Fibroblast of gingiva (primary cell): Measurements from ENCODE around the gene RNF113B.
A peak's percentile ranks its signal among the peaks of the same experiment; 100 is the strongest.

Source experiments
- DNase-seq: peaks from one replicate; pipeline ENCODE4 v3.0.0-alpha.2; 2011; ENCODE audit warnings: low read depth

The RNF113B gene

DNA sequence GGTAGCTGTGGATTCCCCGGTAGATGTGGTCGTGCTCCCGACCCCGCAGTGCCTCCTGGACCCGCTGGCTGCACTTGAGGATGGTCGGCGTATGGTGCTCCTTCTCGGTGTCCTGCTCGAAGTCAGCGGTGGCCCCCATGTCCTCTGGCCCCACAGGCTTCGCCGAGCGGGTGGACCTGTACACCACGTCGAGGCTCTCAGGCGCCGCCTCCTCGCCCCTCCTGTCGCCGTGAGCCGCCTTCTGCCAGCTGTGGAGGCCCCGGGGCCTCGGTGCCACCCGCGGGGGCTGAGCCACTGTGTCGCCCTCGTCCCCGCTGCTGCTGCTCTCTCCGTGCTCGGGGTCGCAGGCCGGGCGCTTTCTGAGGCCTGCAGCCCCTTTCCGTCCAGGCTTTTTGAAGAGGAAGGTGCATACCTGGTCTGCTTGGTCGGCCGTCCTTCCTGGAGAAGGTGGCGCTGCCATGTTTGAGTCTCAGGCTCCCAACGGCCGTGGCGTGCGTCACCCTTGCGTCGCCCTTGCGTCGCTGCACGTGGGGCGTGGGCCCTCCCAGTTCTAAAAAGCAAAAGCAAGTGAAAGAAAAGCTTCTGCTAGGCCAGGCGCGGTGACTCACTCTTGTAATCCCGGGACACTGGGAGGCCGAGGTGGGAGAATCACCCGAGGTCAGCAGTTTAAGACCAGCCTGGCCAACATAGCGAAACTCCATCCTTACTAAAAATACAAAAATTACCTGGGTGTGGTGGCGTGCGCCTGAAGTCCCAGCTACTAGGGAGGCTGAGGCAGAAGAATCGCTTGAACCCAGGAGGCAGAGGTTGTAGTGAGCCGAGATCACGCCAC, at the start of gene RNF113B:
Gene RNF113B (minus strand): TSS at position 493 of the 832 bp plus-strand sequence. CDS start 33 bp downstream, at position 460.
- no peak for DNase-seq

DNA sequence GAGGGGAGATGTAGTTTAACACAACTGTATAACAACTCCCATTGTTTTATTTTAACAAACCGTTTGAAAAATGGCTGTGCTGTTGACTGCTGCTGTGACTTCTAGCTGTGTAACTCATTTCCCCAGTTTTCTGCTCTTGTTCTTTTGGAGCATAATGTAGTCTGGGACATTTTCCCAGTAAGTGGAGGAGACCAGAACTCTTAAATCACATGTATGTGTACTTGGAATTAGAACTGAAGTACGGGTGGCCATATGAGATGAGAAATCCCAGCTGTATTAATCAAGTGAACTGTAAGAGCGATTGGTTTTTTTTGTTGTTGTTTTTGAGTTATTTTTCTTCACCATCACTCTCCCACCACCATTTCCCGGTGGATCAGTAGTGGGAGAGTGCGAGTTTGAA, 49.4 kb upstream of the RNF113B start:
- DNase-seq = no peak

DNA sequence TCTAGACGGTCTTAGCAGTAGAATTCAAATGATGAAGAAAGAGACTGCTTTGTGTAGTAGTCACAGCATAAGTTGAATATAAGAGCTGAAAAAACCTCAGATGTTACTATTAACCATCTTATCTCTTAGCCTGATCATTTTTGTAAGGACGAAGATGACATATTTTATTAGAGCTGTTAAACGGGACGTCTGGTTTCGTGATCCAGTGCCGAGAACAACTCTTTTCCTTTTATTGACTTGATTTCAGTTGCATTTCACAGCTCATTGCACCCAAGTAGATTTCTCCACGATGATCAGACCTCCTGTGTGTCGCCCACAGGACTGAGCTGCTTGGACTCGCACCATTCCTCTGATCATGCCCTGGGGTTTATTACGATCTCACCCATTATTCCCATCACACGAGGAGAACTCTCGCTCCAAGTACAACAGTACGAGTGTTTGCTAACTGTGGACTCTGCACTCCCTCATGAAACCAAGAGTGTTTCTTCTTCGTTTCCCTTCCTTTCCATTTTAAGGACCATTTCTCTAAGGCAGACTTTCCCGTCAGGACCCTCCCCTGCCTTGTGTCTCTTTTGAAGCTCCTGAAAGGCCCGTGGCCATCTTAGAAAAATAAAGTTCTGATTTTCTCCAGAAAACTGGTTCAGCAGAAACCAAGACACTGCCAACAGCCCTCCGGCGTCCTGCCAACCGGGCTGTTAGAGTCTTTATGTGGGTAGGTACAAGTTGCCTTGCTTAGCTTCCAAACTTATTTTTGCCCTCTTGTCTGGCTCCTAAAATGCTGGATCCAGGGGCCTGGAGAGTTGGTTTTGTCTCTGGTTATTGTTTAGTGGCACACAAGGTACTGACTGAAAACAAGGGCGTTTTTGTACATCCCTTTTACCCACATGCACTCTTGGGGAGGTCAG, 48.2 kb upstream of the RNF113B start:
- DNase-seq = no peak

DNA sequence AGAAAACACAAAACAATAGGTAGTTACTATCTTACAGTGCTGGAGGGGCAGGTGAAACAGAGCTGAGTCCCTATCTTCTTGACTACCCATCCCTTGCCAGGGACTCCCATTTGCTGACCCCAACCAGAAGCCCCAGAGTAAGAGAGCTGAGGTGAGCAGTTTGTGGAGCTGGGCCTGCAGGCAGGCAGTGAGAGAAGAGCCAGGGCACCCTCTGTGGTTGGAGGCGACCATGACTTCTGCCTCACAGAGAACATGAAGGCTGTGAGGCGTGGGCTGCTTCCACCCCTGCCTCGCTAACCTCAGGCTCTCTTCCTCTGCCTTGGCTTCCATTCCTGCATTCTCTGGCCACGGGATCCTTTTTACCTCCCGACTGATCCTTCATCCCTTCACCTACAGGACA, 47.5 kb upstream of the RNF113B start:
- no peak for DNase-seq

DNA sequence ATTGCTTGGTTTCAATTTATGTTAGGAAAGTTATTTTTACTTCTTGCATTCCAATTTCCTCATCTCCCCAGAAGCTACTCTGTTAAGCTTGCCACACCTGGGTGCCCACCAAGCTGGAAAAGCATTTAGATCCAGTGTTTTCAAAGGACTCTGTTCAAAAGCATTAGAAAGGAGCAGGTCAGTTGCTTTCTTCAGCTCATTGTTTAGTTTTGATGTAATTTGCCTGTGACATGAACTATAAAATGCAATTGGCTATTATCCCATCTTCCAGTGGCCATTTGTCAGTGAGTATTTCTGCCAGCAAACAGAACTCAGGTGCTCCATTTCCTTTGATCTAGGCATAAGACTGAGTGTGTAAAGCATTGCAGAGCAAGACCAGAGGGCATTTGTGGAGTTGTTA, 46.7 kb upstream of the RNF113B start:
- no peak for DNase-seq

DNA sequence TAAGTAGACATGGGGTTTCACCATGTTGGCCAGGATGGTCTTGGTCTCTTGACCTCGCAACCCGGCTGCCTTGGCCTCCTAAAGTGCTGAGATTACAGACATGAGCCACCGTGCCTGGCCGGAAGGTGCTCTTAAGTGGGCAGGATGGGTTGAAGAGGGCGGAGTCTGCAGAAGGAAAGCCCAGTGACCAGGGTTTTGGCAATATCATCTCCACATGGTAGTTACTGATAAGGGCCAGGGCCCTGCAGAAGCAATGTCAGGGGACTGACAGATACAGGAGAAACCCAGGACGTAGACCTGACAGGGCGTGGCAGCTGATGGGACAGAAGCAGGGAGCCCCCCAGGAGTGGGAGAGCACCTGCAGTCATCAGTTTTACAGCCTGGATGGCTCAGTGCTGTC, 45.7 kb upstream of the RNF113B start:
- no peak for DNase-seq

DNA sequence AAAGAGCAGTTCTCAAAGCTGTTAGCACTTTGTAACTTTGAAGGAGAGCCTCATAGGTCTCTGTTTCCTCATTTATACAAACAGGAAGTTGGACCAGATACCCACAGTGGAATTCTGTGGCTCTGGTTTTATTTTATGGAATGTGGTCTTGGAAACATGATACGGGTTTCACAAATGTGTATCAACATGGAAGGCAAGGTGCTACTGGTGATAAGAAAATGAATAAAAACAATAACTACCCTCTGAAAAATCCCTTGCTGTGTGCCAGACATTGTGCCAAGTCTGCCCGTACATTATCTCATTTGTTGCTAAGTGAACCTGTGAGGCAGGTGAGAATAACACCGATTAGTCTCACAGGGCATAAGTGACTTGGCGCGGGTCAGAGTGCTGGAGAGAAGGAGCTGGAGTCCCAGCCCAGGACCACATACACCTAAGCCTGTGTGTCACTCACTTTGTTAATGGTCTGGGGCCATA, 45.0 kb upstream of the RNF113B start:
- peak; percentile 41 for DNase-seq

DNA sequence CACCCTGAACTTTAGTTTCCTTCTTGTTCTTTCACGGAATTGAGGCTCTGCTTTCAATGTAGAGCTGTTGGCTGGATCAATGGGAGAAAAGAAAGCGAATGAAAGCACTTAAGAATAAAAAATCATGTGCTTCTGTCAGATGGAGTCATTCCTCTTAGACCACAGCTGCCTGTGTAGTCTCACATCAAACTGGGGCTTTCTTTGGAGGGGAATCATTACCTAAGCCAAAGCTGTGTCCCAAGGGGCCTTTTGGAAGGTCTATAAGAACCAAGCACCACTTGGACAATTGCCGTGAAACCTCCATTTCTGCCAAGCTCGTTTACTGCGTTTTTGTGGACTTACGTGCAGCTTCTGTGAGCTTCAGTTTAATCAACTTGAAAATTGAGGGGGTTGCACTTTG, 44.2 kb upstream of the RNF113B start:
- no peak for DNase-seq

DNA sequence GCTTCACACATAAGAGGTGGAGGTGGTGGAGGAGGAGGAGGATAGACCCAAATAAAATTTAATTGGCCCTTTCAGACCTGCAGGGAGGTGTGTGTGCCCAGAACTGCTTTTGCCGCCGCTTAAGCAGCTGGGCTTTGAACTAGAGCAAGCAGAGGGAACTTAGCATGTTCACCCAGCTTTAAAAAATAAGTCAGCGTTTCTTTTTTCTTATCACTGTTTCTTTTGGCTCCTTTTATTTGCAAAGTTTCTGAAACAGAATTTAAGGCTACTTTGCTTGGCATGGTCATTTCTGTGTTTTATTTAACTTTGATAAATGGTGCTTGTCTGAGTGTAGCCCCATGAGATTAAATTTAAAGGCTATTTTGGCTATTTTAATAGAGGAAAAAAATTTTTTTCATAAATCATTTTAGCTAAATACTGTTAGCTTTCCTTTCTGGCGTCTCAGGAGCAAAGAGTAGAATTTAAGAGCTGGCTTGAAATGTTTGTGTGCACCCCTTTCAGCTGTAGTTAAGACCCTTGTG, 43.3 kb upstream of the RNF113B start:
- DNase-seq = no peak

DNA sequence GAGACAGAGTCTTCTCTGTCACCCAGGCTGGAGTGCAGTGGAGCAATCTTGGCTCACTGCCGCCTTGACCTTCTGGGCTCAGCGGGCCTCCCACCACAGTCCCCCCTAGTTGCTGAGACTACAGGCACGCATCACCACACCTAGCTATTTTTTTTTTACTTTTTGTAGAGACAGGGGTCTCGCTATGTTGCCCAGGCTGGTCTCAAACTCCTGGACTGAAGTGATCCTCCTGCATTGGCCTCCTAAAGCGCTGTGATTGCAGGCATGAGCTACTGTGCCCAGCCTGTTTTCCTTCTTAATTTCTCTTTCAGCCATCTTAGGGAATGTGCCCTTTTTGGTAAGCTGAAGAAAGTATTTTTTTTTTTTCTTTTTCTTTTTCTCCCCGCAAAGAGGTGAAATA, 42.6 kb upstream of the RNF113B start:
- no peak for DNase-seq

DNA sequence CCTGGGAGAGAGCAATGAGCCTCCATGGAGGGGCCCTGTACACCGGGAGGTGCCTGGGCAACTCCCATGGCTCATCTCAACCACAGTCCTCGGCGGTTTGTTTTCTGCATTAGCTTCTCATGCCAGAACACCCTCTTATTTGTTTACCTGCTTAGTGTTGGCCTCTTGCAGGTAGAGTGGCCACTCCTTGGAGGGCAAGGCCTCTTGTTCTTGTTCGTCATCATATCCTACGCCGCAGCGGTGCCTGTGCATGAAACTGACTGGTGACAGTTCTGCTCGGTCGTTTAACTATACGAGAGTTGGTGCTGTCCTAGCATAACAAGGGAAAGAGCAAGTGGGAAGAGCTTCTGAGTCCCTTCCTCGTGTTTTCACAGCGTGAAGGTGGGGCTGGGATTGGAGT, 40.5 kb upstream of the RNF113B start:
- DNase-seq = no peak

DNA sequence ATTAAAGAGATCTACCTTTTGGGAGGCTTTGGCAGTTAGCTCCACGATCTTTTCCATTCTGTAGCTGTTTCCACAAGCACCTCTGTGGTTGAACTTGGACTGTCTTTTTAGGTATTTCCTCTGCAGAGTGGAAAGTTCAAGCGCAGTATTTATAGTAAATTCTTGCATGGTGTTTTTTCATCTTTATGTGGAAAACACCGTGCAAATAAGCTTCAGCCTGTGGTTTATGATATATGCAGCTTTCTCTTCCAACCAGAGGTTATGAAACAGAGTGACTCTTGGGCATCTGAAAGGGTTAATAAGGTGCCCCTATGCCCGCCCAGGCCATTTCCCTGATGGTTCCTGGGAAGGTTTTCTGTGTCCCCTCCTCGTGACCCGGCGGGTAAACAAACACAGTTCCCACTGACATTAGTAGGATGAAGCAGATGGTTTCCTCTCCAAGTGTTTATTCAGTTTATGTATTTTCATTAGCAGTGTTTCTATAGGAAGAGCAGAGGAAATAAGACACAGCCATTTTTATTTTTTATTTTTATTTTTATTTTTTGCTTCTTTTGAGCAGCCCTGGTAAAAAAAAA, 39.7 kb upstream of the RNF113B start:
- no peak for DNase-seq

DNA sequence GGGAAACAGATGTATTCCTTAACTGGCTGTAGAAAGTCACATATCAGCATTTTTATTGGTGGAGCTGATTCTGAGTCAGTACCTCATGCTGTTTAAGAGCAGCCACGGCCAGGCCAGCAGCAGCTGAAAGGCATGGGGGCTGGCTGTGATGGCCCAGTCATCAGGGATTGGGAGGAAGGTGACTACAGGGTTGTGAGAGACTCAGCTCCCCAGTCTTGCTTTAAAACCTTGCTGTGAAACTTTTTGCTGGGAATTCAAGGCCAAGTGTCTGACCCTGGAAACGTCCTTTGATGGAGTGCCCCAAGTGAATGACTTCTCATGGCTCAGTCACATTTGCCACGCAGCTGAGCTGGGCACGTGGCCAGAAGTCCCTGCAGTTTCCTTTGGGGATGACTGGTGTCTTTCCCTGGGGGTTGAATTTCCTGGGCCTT, 39.1 kb upstream of the RNF113B start:
- DNase-seq = no peak

DNA sequence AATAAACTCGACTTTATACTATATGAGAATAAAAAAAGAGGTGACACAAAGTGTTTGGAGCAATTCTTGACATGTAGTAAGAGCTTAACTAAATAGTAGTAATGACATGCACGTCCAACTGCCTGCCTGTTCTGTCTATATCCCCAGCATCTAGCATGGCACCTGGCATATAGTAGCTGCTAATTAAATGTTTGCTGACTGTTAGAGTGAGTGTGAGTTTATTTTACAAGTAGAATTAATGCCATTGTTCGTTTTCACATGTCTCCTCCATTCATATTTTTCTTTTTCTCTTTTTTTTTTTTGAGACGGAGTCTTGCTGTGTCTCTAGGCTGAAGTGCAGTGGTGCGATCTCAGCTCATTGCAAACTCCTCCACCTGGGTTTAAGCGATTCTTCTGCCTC, 38.4 kb upstream of the RNF113B start:
- no peak for DNase-seq

DNA sequence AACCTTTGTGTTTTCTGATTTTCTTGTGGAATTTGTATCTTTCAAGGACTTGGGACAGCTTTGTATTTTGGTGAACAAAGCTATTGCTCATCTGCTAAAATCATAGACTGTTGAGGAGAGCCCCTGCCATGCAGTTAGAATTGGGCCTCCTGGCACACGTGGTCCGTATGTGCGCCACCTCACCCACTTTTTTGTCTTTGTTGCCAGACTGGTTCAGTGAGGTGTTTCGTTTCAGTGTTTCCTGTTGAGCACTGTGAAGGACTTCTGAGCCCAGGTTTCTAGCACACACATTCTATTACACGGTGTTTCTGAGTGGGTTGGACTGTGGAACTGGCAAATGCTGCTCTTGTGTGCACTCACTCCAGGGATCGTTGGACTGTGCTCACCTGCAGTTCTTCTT, 37.6 kb upstream of the RNF113B start:
- DNase-seq = no peak

DNA sequence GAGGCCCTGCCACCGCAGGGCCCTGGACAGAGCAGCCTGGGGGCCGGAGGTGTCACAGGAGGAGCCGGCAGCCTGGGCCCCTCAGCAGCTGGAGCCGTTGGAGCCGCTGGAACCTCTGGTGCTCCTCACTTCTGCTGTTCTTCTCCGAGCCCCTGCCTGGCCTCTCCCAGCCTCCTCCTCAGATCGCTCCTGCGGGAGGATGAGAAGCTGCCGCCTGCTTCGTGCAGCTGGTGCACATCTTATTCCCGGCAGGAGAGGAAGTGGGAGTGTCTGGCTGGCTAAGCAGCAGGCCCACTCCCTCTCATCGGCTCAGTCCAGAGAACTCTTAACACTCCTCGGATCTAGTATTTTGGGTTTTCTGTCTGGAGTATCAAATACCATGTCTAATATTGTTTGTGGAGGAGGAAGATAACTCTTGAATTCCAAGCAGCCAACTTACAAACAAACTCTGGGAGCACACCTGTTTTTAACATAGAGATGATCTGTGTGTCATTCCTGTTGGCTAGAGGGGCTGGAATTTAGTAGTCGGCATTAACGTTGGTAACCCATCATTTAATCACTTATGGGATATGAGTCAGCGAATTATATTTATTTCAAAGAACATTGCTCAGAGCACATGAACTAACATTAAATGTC, 37.1 kb upstream of the RNF113B start:
- DNase-seq = no peak

DNA sequence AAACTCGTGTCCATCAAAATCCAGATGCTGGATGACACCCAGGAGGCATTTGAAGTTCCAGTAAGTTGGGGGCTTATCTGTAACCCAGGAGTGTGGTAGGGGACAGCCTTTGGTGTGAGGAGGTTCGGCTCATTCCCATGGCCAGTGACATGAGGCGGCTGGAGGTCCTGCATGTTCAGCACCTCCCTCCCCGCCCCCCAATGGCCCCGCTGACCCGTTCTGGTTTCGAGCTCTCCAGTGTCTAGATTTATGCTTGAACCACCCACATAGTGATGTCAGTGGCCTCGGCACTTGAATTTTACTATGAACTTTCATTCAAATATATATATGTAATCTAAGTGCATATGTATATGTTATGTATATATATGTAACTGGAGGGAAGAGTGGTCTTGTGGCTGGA, 36.3 kb upstream of the RNF113B start:
- no peak for DNase-seq

DNA sequence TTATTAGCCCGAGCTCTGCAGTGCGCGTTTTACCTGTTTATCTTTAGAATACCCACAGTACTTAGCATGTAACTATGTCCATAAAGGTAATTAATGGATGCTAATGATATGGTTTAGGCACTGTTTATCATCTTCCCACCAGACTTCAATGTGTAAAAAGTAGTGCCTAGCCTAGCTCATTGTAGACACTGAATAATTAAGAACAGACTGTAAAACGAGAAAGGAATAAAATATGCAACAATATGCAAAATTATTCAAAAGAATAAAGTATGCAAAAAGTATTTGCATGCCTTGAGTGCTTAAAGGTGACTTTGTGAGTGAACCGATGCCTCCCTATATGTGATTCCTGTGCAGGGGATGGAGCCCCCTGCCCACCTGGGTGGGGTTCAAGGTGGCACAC, 35.7 kb upstream of the RNF113B start:
- DNase-seq = no peak

DNA sequence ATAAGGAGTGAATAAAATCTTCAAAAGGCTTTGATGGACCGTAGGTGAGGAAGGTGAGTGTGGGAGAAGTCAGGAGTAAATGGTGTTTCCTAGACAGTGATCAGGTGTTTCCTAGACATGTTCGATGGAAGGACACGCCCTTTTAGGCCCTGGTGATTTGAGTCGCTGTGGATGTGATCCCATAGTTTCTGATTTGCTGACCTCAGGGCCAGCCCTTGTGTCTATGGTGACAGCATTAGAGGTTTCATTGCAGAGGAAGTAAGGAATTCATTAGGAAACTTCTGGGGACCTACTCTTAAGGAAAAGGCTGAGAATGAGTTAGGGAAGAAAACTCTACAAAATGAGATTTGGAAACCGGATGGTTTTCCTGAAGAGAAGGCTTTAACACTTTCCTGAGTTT, 31.5 kb upstream of the RNF113B start:
- DNase-seq = no peak

DNA sequence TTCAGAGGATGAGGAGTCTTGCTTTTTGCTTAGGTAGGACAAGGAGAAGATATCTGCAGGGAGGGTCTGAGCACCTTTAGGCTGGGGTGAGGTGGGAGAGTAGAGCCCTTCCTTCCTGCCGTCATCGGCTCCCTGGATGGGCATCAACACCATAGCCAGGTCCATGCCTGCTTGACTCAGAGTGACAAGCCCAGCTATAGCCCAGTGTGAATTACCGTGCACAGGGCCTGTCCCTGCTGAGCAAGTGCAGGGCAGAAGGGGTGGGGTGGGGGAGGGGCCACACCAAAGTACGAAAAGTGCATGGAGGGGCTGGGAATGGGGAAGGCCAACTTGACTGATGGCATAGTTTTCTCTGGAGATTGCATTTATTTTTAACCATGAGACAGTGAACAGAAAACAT, 30.3 kb upstream of the RNF113B start:
- DNase-seq = no peak

DNA sequence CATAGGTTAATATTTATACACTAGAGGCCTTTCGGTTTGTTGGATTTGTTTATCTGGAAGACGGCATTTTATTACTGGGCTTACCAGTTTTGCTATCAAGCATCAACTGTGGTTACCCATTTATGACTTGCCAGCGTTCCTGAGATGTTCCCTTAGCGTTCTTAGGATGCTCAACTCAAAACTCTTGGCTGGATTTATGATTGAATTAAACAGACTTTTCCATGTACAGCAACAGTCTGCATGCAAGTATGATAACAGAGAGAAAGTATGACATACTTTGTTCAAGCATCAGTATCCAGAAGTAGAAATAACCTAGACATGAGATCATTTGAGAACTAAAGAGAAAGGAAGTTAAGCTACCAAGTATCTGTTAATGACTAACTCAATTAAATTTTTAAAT, 29.9 kb upstream of the RNF113B start:
- peak; percentile 94 for DNase-seq

DNA sequence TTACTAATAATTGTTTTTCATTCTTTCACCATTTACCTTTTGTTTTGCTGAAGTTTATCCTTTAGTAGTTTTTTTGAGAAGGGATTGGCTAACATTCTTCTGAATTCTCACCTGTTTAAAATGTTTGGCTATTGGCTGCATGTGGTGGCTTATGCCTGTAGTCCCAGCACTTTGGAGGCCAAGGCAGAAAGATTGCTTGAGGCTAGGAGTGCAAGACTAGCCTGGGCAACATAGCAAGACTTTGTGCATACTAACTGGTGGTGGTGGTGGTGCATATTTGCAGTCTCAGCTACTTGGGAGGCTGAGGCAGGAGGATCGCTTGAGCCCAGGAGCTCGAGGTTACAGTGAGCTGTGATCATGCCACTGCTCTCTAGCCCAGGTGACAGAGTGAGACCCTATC, 27.5 kb upstream of the RNF113B start:
- no peak for DNase-seq
